ENCODE results near the gene TCHH.

- TF ChIP-seq CTCF (IDR thresholded peaks at IDR 0.05; ENCODE audit: extremely low read depth in 1 of 2, insufficient read depth in 1 of 2, low read depth in 1 of 2, low read length in 2 of 2) (no peak), POLR2A (IDR thresholded peaks at IDR 0.05; ENCODE audit: low read depth, low read length) (no peak), MAX (IDR thresholded peaks at IDR 0.05; ENCODE audit: insufficient read depth, insufficient read length) (no peak)
These were observed 4.3 kb downstream of the TCHH start for GRCh38 chr1:152110860-152111514.
